WI38 (cell line): Measurements from ENCODE around the gene LAGE3.
A peak's percentile ranks its signal among the peaks of the same experiment; 100 is the strongest.

Experiments used
- H3K4me3 ChIP-seq: 2 replicates; pipeline ENCODE4 v1.5.1; 2011; ENCODE audit warnings: low read depth, mild to moderate bottlenecking, control low read depth, low read length
- CTCF ChIP-seq: IDR thresholded peaks from 2 replicates; pipeline ENCODE4 v1.5.1; 2012; ENCODE audit warnings: low read depth, mild to moderate bottlenecking, control low read depth, low read length

The LAGE3 gene

GRCh38 chrX:154449618-154450017 lies 29.5 kb downstream of the LAGE3 start:
- H3K4me3 ChIP-seq, result no peak overlapping the region
- TF ChIP-seq CTCF, result no peak

GRCh38 chrX:154448484-154448883 lies 30.6 kb downstream of the LAGE3 start:
- no peak overlapping the region for H3K4me3 ChIP-seq
- TF ChIP-seq CTCF, result no peak

- no peak for TF ChIP-seq CTCF
- no peak overlapping the region for H3K4me3 ChIP-seq
Measured at GRCh38 chrX:154446430-154446829, 32.7 kb downstream of the LAGE3 start.

- no peak overlapping the region for H3K4me3 ChIP-seq
- no peak for TF ChIP-seq CTCF
Measured at GRCh38 chrX:154445776-154446175, 33.3 kb downstream of the LAGE3 start.

- peak overlapping the region; percentile 66 for H3K4me3 ChIP-seq
- no peak for TF ChIP-seq CTCF
Measured at GRCh38 chrX:154444755-154445246, 34.3 kb downstream of the LAGE3 start.

- TF ChIP-seq CTCF, result no peak
- peak within 1 kb of the TSS; percentile 66 for H3K4me3 ChIP-seq
Measured at GRCh38 chrX:154443992-154444754, 34.9 kb downstream of the LAGE3 start, which contains the start of gene FAM50A. Gene FAM50A, plus strand, starts transcription at chrX:154444141. Its CDS starts 95 bp downstream, at chrX:154444236.

- H3K4me3 ChIP-seq, result peak overlapping the region; percentile 27
- TF ChIP-seq CTCF, result no peak
Measured at GRCh38 chrX:154443479-154443910, 35.6 kb downstream of the LAGE3 start.
